ENCODE data around the gene RPTOR.

The RPTOR gene

GRCh38 chr17:80829166-80829813 lies 284.7 kb downstream of the RPTOR start:
- TF ChIP-seq CTCF (IDR thresholded peaks at IDR 0.05; ENCODE audit: insufficient read depth, low read depth, low read length, missing control alignments) = no peak
- DNase-seq (ENCODE audit: low read depth) = no peak
- H3K4me3 ChIP-seq (ENCODE audit: low read depth, low read length) = no peak overlapping the region

- DNase-seq (ENCODE audit: low read depth) = no peak
- no peak for TF ChIP-seq CTCF (IDR thresholded peaks at IDR 0.05; ENCODE audit: insufficient read depth, low read depth, low read length, missing control alignments)
- H3K4me3 ChIP-seq (ENCODE audit: low read depth, low read length) = no peak overlapping the region
Observed at GRCh38 chr17:80830020-80830780, 285.6 kb downstream of the RPTOR start.

- H3K4me3 ChIP-seq (ENCODE audit: low read depth, low read length) = no peak overlapping the region
- no peak for TF ChIP-seq CTCF (IDR thresholded peaks at IDR 0.05; ENCODE audit: insufficient read depth, low read depth, low read length, missing control alignments)
- no peak for DNase-seq (ENCODE audit: low read depth)
Observed at GRCh38 chr17:80831491-80831890, 286.9 kb downstream of the RPTOR start.

- no peak for TF ChIP-seq CTCF (IDR thresholded peaks at IDR 0.05; ENCODE audit: insufficient read depth, low read depth, low read length, missing control alignments)
- peak; percentile 25 for DNase-seq (ENCODE audit: low read depth)
- peak overlapping the region; percentile 52 for H3K4me3 ChIP-seq (ENCODE audit: low read depth, low read length)
Observed at GRCh38 chr17:80832266-80832676, 287.6 kb downstream of the RPTOR start.

GRCh38 chr17:80832888-80833583 lies 288.4 kb downstream of the RPTOR start:
- TF ChIP-seq CTCF (IDR thresholded peaks at IDR 0.05; ENCODE audit: insufficient read depth, low read depth, low read length, missing control alignments) = no peak
- DNase-seq (ENCODE audit: low read depth) = peak; percentile 91
- H3K4me3 ChIP-seq (ENCODE audit: low read depth, low read length) = peak overlapping the region; percentile 52

GRCh38 chr17:80833952-80834892 lies 289.6 kb downstream of the RPTOR start:
- TF ChIP-seq CTCF (IDR thresholded peaks at IDR 0.05; ENCODE audit: insufficient read depth, low read depth, low read length, missing control alignments) = no peak
- H3K4me3 ChIP-seq (ENCODE audit: low read depth, low read length) = no peak overlapping the region
- DNase-seq (ENCODE audit: low read depth) = no peak
